Stimulated activated CD4-positive, alpha-beta T cell treated with anti-CD3 and anti-CD28 coated beads, Interleukin-1b, Interleukin-23, amount 100 ng/mL, for 4 hours (primary cell): ENCODE data around the gene IFT81.
"Not testable (repeated sequence)": the region's sequence is repeated elsewhere in the genome, so short reads cannot be mapped to it uniquely, and the experiment has no call there.

Experiments used
- DNase-seq, 2 donors: peaks; one replicate each; pipeline ENCODE4 v3.0.0-alpha.2; 2020; ENCODE audit warnings: low read depth in 2 of 2

IFT81 gene

DNA sequence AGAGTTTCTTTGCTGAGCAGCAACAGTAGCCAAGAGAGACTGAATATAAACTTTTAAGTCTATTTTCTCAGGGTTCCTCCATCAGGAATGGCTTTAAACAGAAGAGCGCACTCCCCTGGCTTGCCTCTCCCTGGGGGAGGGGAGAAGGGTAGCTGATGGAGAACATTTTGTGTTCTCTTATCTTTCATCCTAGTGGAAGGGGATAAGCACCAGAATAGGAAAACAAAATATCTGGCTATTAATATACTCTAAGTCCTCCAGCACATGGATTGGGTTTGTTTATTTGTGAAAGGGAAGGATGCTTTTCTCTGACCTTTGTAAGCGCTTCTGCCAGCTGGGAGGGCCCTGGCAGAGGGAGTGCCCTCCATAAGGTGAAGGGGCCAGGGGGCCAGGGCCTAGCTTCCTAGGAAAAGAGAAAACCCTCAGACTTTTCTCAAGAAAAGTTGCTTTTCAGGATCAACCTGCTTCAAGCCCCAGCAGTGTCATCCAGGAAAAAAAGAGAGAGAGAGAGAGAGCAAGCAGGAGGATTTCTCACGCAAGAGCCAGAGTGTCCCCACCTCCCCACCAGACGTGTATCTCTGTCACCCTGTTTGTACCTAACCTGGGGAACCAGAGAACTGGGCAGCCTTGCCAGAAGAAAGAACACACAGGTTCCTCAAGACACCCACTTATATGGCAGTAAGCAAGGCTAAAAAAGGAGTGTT, 122.6 kb downstream of the IFT81 start:
- no peak for DNase-seq

- no peak for DNase-seq
Measured at GRCh38 chr12:110247340-110248095, 123.4 kb downstream of the IFT81 start.

DNA sequence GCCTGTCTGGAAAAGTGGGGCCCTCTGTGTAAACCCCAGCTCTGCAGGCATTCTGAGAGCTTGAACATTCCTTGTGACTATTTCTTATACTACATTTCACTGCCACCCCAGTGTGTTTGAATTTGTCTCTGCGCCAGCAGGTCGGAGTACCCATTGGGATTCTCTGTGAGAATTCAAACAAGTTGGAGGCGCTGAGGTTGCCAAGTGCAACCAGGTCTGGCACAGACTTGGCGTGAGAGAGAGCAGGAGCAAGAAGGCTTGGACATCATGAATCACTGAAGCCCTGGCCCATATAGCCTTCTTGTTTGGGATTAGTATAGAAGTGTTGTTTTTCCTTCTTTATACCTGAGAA, 123.9 kb downstream of the IFT81 start:
- no peak for DNase-seq

DNA sequence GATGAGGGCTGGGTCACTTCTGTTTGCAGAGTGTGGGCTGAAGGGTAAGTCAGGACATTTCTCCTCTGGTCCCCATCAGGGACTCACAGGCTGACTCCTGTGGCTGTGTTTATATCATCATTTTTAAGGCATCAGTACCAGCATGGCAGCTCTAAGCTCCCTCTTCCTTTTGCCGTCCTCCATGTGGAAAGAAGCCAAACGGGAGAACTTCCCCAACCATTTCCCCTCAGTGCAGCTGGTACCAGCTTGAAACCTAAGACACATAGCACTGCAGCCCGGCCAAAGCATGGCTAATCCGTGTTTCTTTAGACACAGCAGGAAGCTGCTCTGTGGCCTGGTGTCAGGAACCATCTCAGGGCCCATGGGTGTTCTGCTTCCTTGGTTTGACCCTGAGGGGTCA, 124.9 kb downstream of the IFT81 start:
- DNase-seq, result no peak

GRCh38 chr12:110249716-110250225, 125.6 kb downstream of the IFT81 start:
- no peak for DNase-seq

GRCh38 chr12:110251381-110251780, 127.2 kb downstream of the IFT81 start:
- no peak for DNase-seq

DNA sequence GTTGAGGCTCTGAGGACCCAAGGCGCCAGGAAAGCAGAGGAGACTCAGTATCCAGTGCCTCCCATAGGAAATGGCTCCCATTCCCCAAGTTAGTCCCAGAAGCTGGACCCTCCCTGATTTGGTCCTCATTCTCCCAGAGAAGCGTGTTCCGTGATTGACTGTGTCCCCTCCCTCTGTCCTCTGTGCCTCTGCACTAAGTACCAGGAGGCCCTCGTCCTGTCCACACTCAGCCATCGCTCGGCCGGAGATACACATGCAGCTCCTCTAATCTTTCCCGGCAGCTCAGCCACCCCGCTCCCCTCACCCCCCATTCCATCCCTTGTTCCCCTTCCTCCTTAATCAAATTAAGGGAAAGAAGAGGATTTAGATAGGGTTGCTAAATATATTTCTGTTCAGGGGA, 128.6 kb downstream of the IFT81 start:
- DNase-seq, result no peak

- DNase-seq, result no peak
Measured at GRCh38 chr12:110253176-110253575, 129.0 kb downstream of the IFT81 start.

DNA sequence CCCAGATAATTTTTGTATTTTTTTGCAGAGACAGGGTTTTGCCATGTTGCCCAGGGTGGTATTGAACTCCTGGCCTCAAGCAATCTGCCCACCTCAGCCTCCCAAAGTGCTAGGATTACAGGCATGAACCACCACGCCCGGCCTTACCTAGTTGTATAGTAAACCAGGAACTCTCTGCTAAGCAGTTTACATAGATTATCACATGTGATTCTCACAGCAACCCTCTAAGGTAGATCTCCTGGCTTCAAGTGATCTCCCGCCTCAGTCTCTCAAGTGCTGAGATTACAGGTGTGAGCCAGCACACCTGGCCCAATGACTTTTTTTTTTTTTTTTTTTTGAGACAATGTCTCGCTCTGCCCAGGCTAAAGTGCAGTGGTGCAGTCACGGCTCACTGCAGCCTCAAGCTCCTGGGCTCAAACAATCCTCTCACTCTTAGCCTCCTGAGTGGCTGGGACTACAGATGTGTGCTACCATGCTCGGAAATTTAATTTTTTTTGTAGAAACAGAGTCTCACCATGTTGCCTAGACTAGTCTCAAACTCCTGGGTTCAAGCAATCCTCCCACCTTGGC, 130.9 kb downstream of the IFT81 start:
- no peak for DNase-seq

DNA sequence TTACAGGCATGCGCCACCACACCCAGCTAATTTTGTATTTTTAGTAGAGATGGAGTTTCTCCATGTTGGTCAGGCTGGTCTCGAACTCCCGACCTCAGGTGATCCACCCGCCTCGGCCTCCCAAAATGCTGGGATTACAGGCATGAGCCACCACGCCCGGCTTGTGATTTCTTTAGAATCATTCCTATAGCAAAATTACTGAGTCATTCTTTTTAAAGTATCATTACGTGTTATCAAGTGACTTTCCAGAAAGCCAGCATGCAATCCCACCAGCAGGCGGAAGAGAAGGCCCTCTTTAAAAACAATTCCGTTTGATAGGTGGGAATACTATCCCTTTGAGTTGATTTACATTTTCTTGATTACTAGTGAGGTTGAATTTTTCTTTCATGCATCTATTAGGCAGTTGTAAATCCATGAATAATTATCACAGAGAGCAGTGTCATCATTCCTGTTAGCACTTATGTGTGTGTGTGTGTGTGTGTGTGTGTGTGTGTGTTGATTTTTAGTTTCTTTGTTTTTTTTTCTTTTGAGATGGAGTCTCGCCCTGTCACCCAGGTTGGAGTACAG, 131.8 kb downstream of the IFT81 start:
- not testable (repeated sequence) for DNase-seq

DNA sequence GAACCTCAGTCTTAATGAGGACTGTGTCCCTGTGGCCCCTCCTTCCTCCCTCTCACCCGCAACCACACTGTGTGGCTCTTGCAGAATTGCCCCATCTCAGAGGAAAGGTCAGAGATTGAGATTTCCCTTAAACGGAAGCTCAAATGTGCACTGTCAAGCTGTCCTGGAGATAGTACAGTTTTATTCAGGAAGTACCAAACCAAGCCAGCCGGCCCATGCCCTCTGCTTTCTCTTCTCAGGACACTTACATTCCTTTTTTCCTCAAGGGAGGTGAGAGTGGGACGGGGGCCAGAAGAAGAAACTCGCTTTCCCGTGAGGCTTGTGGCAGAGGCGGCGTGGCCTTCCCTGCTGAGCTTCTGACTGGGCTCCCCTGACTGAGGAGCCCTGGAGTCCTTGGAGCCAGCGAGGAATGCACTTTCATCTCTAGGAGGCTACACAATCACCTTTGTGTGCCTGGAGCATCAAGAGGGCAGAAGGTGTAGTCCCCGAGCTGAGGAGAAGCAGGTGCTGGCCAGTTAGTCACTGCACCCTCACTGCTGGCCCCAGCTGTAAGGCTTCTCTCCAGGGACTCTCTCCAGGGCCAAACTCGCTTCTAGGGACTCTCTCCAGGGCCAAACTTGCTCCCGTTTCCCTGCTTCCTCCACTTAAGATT, 132.7 kb downstream of the IFT81 start:
- no peak for DNase-seq

GRCh38 chr12:110258466-110258865, 134.3 kb downstream of the IFT81 start:
- no peak for DNase-seq

GRCh38 chr12:110262442-110263388, 138.6 kb downstream of the IFT81 start:
- no peak for DNase-seq

GRCh38 chr12:110266381-110266960, 142.3 kb downstream of the IFT81 start:
- DNase-seq, result no peak

GRCh38 chr12:110266980-110267620, 142.9 kb downstream of the IFT81 start:
- no peak for DNase-seq
